Hepatocyte (in vitro differentiated cells): ENCODE results near the gene ATP6V0D1. TPM values are rescaled to one million over a fixed set of nuclear protein-coding genes. Genes with fewer than 3 reads are reported as not detected.

Source experiments
- DNase-seq: peaks from one replicate; pipeline ENCODE4 v3.0.0-alpha.2; 2016; ENCODE audit warnings: low spot score
- H2AFZ ChIP-seq: fragments of 200-600 bp; sonication (generic); 2 replicates; pipeline ENCODE4 v1.6.0; 2016; ENCODE audit warnings: antibody characterized with exemption, mild to moderate bottlenecking
- H3K27ac ChIP-seq: fragments of 200-600 bp; sonication (generic); 2 replicates; pipeline ENCODE4 v1.5.1; 2016; ENCODE audit warnings: mild to moderate bottlenecking
- H3K27me3 ChIP-seq: fragments of 200-600 bp; sonication (generic); 2 replicates; pipeline ENCODE4 v1.6.1; 2016
- H3K36me3 ChIP-seq: fragments of 200-600 bp; sonication (generic); replicated peaks from 2 replicates; pipeline ENCODE4 v1.5.1; 2016; ENCODE audit warnings: low read depth; ENCODE audit not compliant: insufficient read depth
- H3K4me1 ChIP-seq: fragments of 200-600 bp; sonication (generic); 2 replicates; pipeline ENCODE4 v1.5.1; 2016; ENCODE audit warnings: mild to moderate bottlenecking, moderate library complexity; ENCODE audit not compliant: insufficient read depth
- H3K4me2 ChIP-seq: fragments of 200-600 bp; sonication (generic); 2 replicates; pipeline ENCODE4 v1.6.0; 2016
- H3K4me3 ChIP-seq: fragments of 200-600 bp; sonication (generic); 2 replicates; pipeline ENCODE4 v1.5.1; 2016; ENCODE audit warnings: mild to moderate bottlenecking
- H3K79me2 ChIP-seq: fragments of 200-600 bp; sonication (generic); 2 replicates; pipeline ENCODE4 v1.6.0; 2017; ENCODE audit warnings: mild to moderate bottlenecking
- H3K9me2 ChIP-seq: fragments of 200-600 bp; sonication (generic); replicated peaks from 2 replicates; pipeline ENCODE4 v1.6.0; 2017; ENCODE audit warnings: mild to moderate bottlenecking; ENCODE audit not compliant: insufficient read depth
- H3K9me3 ChIP-seq: fragments of 200-600 bp; sonication (generic); 2 replicates; pipeline ENCODE4 v1.5.1; 2016; ENCODE audit warnings: low read depth, mild to moderate bottlenecking
- H4K20me1 ChIP-seq: fragments of 200-600 bp; sonication (generic); 2 replicates; pipeline ENCODE4 v1.6.0; 2016; ENCODE audit warnings: mild to moderate bottlenecking; ENCODE audit not compliant: insufficient read depth, poor library complexity, severe bottlenecking
- EZH2 ChIP-seq: fragments of 200-600 bp; sonication (generic); IDR thresholded peaks from 2 replicates; pipeline ENCODE4 v1.6.1; 2016; ENCODE audit warnings: antibody characterized with exemption, mild to moderate bottlenecking, borderline replicate concordance
- EZH2phosphoT487 ChIP-seq: fragments of 200-600 bp; sonication (generic); IDR thresholded peaks from one replicate; pipeline ENCODE4 v1.6.1; 2018; ENCODE audit warnings: antibody characterized with exemption, mild to moderate bottlenecking, low read depth, moderate library complexity; ENCODE audit not compliant: unreplicated experiment, severe bottlenecking
- WGBS: methylation state at CpG from one replicate; pipeline ENCODE4 v1.1.6; 2016; ENCODE audit warnings: low lambda C conversion rate; ENCODE audit errors: missing lambda C conversion rate; 5-methylcytosine and 5-hydroxymethylcytosine counted together
- polyA plus RNA-seq: library from polyadenylated mRNA; unstranded; fragments of >200 nt; fragmentation: Nextera tagmentation; extraction: Ambion mirVana; gene quantifications from 2 replicates; pipeline ENCODE4 v1.2.1, GENCODE V29; 2016
- total RNA-seq: library from RNA; depleted of rRNA; stranded (reverse); fragments of >200 nt; gene quantifications from 2 replicates; pipeline ENCODE4 v1.2.3, GENCODE V29; 2014
- TF ChIP-seq, protein P1 (sequence below): fragments of 200-600 bp; sonication (generic); IDR thresholded peaks from 2 replicates; pipeline ENCODE4 v1.5.1; 2016; ENCODE audit warnings: antibody characterized with exemption, mild to moderate bottlenecking; ENCODE audit not compliant: poor library complexity

The ATP6V0D1 gene
- total and polyA plus RNA-seq, 2 experiments from 2014 or later = 157 to 223 TPM

DNA sequence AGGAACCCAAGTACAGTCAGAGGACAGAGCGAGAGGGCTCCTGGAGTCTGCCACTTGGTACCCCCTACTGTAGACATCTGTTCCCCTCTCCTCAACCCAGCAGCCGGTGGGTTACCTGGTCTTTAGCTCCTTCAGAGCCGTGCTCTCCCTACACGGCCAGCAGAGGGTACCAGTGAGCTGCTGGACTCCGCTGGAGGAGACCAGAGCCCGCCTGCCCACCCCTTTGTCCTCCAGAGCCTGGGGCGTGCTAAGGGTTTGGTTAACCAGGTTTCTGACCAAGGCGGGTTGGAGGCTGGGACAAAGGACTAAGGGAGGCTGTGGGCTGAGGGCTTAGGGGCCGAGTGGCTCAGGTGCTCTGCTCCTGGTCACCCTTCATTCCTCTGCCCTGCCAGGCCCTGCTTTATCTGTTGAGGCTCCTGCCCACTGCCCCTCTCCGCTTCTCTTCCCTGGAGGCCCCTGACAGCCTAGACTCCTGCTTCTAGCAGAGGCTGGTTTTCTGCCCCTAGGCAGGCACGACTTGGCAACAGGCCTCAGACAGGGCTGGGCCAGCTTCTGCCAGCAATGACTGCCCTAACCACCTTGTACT lies 52.7 kb downstream of the ATP6V0D1 start:
- Histone ChIP-seq H3K79me2 (no peaks in the 10 kb centered on the region), H4K20me1 (no peaks in the 10 kb centered on the region), H3K4me3 (no peak overlapping the region), H2AFZ (no peak overlapping the region), H3K27me3 (peaks cover 27% of the 10 kb centered on the region), H3K9me3 (no peaks in the 10 kb centered on the region), H3K36me3 (no peaks in the 10 kb centered on the region), H3K4me2 (no peak overlapping the region), H3K4me1 (peaks cover 24% of the 10 kb centered on the region), H3K9me2 (no peaks in the 10 kb centered on the region), H3K27ac (no peak overlapping the region)
- TF ChIP-seq, protein P1, sequence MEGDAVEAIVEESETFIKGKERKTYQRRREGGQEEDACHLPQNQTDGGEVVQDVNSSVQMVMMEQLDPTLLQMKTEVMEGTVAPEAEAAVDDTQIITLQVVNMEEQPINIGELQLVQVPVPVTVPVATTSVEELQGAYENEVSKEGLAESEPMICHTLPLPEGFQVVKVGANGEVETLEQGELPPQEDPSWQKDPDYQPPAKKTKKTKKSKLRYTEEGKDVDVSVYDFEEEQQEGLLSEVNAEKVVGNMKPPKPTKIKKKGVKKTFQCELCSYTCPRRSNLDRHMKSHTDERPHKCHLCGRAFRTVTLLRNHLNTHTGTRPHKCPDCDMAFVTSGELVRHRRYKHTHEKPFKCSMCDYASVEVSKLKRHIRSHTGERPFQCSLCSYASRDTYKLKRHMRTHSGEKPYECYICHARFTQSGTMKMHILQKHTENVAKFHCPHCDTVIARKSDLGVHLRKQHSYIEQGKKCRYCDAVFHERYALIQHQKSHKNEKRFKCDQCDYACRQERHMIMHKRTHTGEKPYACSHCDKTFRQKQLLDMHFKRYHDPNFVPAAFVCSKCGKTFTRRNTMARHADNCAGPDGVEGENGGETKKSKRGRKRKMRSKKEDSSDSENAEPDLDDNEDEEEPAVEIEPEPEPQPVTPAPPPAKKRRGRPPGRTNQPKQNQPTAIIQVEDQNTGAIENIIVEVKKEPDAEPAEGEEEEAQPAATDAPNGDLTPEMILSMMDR = peak; percentile 77
- TF ChIP-seq EZH2 = no peak
- peak; percentile 87 for DNase-seq
- 34% methylated on average over 11 of the region's 11 CpGs for WGBS

DNA sequence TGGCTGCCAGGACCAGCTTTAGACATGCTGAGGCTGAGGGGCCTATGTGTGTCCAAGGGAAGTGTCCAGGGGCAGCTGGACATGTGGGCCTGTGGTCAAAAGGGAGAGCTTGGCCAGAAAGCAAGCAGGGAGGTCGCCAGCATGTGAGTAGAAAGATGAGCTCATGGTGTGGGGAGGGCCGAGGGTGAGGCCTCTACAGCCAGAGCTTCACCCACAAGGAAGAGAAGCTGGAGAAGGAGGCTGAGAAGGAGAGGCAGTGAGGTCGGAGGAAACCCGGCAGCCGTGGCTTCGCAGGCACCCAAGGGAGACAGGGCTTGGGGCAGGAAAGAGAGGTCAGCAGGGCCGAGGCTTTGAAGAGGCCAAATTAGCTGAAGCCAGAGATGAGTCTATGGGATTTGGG lies 54.0 kb downstream of the ATP6V0D1 start:
- H3K4me3 ChIP-seq = no peak overlapping the region
- H3K27me3 ChIP-seq = peaks cover 26% of the 10 kb centered on the region
- H3K79me2 ChIP-seq = no peaks in the 10 kb centered on the region
- 92% methylated on average over 7 of the region's 7 CpGs for WGBS
- H3K27ac ChIP-seq = no peak overlapping the region
- no peak overlapping the region for H2AFZ ChIP-seq
- no peaks in the 10 kb centered on the region for H4K20me1 ChIP-seq
- no peaks in the 10 kb centered on the region for H3K9me3 ChIP-seq
- no peaks in the 10 kb centered on the region for H3K9me2 ChIP-seq
- peaks cover 24% of the 10 kb centered on the region for H3K4me1 ChIP-seq
- H3K4me2 ChIP-seq = no peak overlapping the region
- no peak for TF ChIP-seq EZH2phosphoT487
- no peak for TF ChIP-seq EZH2
- TF ChIP-seq, protein P1 = no peak
- DNase-seq = no peak
- H3K36me3 ChIP-seq = no peaks in the 10 kb centered on the region

DNA sequence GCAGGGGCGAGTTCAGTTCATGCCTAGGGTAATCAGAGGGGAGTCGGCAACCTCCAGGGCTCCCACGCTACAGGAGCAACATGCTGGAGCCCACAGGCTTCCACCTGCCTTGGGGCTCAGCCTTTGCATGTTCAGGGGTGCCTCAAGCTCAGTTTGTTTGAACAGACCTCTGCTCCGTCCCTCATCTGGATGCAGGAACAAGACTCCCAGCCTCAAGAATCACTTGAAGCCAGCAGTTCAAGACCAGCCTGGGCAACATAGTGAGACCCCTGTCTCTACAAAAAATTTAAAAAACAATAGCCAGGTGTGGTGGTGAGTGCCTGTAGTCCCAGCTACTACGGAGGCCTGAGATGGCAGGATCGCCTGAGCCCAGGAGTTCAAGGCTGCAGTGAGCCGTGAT lies 54.9 kb downstream of the ATP6V0D1 start:
- Histone ChIP-seq H3K4me2 (no peak overlapping the region), H4K20me1 (no peaks in the 10 kb centered on the region)
- TF ChIP-seq EZH2 (no peak), EZH2phosphoT487 (no peak)

DNA sequence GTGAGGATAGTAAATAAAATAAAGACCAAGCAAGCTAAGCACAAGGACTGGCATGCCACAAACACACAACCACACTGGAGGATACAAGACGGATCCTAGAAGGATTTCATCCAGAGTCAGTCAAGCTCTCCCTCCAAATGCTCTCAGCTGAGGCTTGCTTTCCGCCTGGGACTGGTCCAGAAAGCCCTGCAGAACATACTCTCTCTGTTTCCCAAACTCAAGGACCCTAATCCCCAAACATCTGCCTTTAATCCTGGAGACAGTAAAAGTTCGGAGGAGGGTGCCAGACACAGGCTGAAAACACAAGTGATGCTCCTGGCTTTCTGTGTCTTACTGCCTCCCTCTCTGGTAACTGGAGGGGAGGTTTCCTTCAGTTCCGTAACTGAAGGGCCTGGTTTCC lies 55.4 kb downstream of the ATP6V0D1 start:
- Histone ChIP-seq H3K27me3 (peaks cover 22% of the 10 kb centered on the region), H4K20me1 (no peaks in the 10 kb centered on the region), H3K27ac (no peak overlapping the region), H2AFZ (no peak overlapping the region), H3K4me2 (no peak overlapping the region), H3K9me2 (no peaks in the 10 kb centered on the region), H3K4me3 (no peak overlapping the region), H3K36me3 (no peaks in the 10 kb centered on the region), H3K79me2 (no peaks in the 10 kb centered on the region), H3K9me3 (no peaks in the 10 kb centered on the region), H3K4me1 (peaks cover 16% of the 10 kb centered on the region)
- TF ChIP-seq, protein P1 = no peak
- TF ChIP-seq EZH2 (no peak), EZH2phosphoT487 (no peak)
- no peak for DNase-seq
- 51% methylated on average over 4 of the region's 4 CpGs for WGBS

More for the DNA sequence above, 54.9 kb downstream of the ATP6V0D1 start:
- Histone ChIP-seq H3K36me3 (no peaks in the 10 kb centered on the region), H3K27ac (no peak overlapping the region), H3K79me2 (no peaks in the 10 kb centered on the region), H2AFZ (no peak overlapping the region), H3K4me3 (no peak overlapping the region), H3K4me1 (peaks cover 19% of the 10 kb centered on the region), H3K27me3 (peaks cover 23% of the 10 kb centered on the region), H3K9me2 (no peaks in the 10 kb centered on the region), H3K9me3 (no peaks in the 10 kb centered on the region)
- DNase-seq = no peak
- WGBS = 88% methylated on average over 7 of the region's 7 CpGs
